HAP-1 (cell line): ENCODE measurements around the gene SLC2A4RG.
"Not testable (repeated sequence)": the region's sequence is repeated elsewhere in the genome, so short reads cannot be mapped to it uniquely, and the experiment has no call there.

Source experiments
- DNase-seq, 2 experiments: peaks; one replicate each; pipeline ENCODE4 v3.0.0-alpha.2; 2016 to 2020; ENCODE audit warnings: low spot score in 2 of 2
- H3K27me3 ChIP-seq: fragments of 250-450 bp; sonication (Bioruptor Pico); 2 replicates; pipeline ENCODE4 v1.5.1; 2020; ENCODE audit warnings: low read depth, mild to moderate bottlenecking, moderate library complexity
- H3K36me3 ChIP-seq: fragments of 250-450 bp; sonication (Bioruptor Pico); replicated peaks from 2 replicates; pipeline ENCODE4 v1.5.1; 2020; ENCODE audit warnings: mild to moderate bottlenecking
- H3K4me1 ChIP-seq: fragments of 250-450 bp; sonication (Bioruptor Pico); 2 replicates; pipeline ENCODE4 v1.5.1; 2020; ENCODE audit warnings: mild to moderate bottlenecking
- H3K4me3 ChIP-seq: fragments of 250-450 bp; sonication (Bioruptor Pico); 2 replicates; pipeline ENCODE4 v1.5.1; 2020; ENCODE audit warnings: mild to moderate bottlenecking, moderate library complexity
- H3K9me3 ChIP-seq: fragments of 250-450 bp; sonication (Bioruptor Pico); 2 replicates; pipeline ENCODE4 v1.5.1; 2020; ENCODE audit warnings: mild to moderate bottlenecking, moderate library complexity
- in situ Hi-C: fragments of 300-500 bp; cut with MboI; formaldehyde crosslinking; loops from 3 replicates; pipeline ENCODE4 v1.14.3; 2020; ENCODE audit warnings: low sequenced_read_pairs, inconsistent platforms, mixed read lengths

SLC2A4RG gene

GRCh38 chr20:63774306-63774705 lies 34.7 kb downstream of the SLC2A4RG start:
- in situ Hi-C loops = no loop called here
- H3K4me3 ChIP-seq = no peak overlapping the region
- H3K9me3 ChIP-seq = no peaks in the 10 kb centered on the region
- DNase-seq = no peak
- H3K36me3 ChIP-seq = no peaks in the 10 kb centered on the region
- H3K4me1 ChIP-seq = no peaks in the 10 kb centered on the region
- H3K27me3 ChIP-seq = no peaks in the 10 kb centered on the region

- in situ Hi-C loops = no loop called here
- no peak for DNase-seq
- no peaks in the 10 kb centered on the region for H3K36me3 ChIP-seq
Observed at GRCh38 chr20:63775096-63775978, 35.8 kb downstream of the SLC2A4RG start.

GRCh38 chr20:63776875-63777274 lies 37.3 kb downstream of the SLC2A4RG start:
- H3K9me3 ChIP-seq, DNase-seq, in situ Hi-C loops, H3K4me1 ChIP-seq, H3K27me3 ChIP-seq, H3K36me3 ChIP-seq, H3K4me3 ChIP-seq: not testable (repeated sequence)

More at GRCh38 chr20:63775096-63775978, 35.8 kb downstream of the SLC2A4RG start:
- Histone ChIP-seq H3K4me1 (no peaks in the 10 kb centered on the region), H3K9me3 (no peaks in the 10 kb centered on the region), H3K27me3 (no peaks in the 10 kb centered on the region), H3K4me3 (no peak overlapping the region)

DNA sequence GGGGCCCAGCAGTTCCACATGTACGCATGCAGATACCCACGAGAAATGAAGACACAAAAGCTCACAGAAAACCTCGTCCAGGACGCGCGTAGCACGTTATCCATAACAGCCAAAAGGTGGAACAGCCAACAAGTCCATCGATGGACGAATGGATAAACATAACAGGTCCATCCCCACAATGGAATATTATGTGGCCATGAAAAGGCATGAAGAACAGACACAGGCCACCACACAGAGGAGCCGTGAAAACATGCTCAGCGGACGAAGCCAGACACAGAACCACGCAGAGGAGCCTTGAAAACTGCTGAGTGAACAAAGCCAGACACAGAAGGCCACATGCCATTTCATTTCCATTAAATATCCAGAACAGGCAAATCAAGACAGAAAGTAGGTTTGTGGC lies 38.0 kb downstream of the SLC2A4RG start:
- DNase-seq = no peak
- Histone ChIP-seq H3K36me3 (no peaks in the 10 kb centered on the region), H3K4me3 (no peak overlapping the region), H3K9me3 (no peaks in the 10 kb centered on the region), H3K27me3 (no peaks in the 10 kb centered on the region), H3K4me1 (no peaks in the 10 kb centered on the region)
- in situ Hi-C loops = no loop called here

- no peak for DNase-seq
- no peaks in the 10 kb centered on the region for H3K4me1 ChIP-seq
- no peaks in the 10 kb centered on the region for H3K36me3 ChIP-seq
- no peak overlapping the region for H3K4me3 ChIP-seq
- H3K9me3 ChIP-seq = no peaks in the 10 kb centered on the region
- in situ Hi-C loops = no loop called here
- H3K27me3 ChIP-seq = no peaks in the 10 kb centered on the region
Observed at GRCh38 chr20:63778034-63778752, 38.6 kb downstream of the SLC2A4RG start.

GRCh38 chr20:63778857-63779256 lies 39.3 kb downstream of the SLC2A4RG start:
- Histone ChIP-seq H3K27me3 (no peaks in the 10 kb centered on the region), H3K4me3 (no peak overlapping the region), H3K9me3 (no peaks in the 10 kb centered on the region), H3K36me3 (no peaks in the 10 kb centered on the region), H3K4me1 (no peaks in the 10 kb centered on the region)
- in situ Hi-C loops = no loop called here
- DNase-seq = no peak

GRCh38 chr20:63781181-63781580 lies 41.6 kb downstream of the SLC2A4RG start:
- Histone ChIP-seq H3K9me3 (no peaks in the 10 kb centered on the region), H3K36me3 (no peaks in the 10 kb centered on the region), H3K4me3 (no peak overlapping the region), H3K4me1 (no peaks in the 10 kb centered on the region), H3K27me3 (no peaks in the 10 kb centered on the region)
- no peak for DNase-seq
- in situ Hi-C loops = no loop called here

DNA sequence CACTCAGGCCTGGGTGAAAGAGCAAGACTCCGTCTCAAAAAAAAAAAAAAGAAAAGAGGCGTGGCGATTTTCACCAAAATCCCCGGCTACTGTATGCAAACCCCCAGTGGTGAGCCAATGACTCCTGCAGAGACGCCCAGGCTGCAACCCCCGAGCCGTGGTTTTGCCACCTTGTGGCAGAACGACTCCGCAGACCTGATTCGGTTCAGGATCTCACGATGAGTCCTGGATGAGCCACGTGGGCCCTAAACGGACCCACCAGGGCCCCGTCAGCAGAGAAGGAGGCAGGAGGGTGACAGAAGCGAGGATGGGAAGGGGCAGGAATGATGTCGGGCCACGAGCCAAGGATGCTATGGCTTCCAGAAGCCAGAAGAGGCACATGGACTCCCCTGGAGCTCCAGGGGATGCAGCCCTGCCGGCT lies 42.5 kb downstream of the SLC2A4RG start:
- Histone ChIP-seq H3K4me1 (no peaks in the 10 kb centered on the region), H3K27me3 (no peaks in the 10 kb centered on the region), H3K9me3 (no peaks in the 10 kb centered on the region), H3K4me3 (no peak overlapping the region), H3K36me3 (no peaks in the 10 kb centered on the region)
- no peak for DNase-seq
- in situ Hi-C loops = no loop called here

DNA sequence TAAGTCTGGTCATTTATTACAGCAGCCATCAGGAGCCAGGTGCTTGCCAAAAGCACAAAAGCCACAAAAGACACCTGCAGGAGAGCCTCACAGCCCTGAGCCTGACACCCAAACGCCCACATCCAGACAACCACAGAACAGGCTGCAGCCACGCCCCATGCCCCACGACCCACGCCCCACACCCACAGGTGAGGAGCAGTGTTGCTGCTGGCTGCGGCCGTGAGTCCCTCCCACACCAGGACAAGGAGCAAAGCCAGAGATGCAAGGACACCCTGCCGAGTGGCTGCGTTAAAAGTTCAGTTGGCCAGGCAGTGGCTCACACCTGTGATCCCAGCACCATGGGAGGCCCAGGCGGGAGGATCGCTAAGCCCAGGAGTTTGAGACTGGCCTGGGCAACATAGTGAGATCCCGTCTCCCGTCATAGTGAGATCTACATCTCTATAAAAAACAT lies 43.0 kb downstream of the SLC2A4RG start:
- DNase-seq = no peak
- no peak overlapping the region for H3K4me3 ChIP-seq
- H3K4me1 ChIP-seq = no peaks in the 10 kb centered on the region
- in situ Hi-C loops = no loop called here
- H3K9me3 ChIP-seq = no peaks in the 10 kb centered on the region
- no peaks in the 10 kb centered on the region for H3K36me3 ChIP-seq
- H3K27me3 ChIP-seq = no peaks in the 10 kb centered on the region

DNA sequence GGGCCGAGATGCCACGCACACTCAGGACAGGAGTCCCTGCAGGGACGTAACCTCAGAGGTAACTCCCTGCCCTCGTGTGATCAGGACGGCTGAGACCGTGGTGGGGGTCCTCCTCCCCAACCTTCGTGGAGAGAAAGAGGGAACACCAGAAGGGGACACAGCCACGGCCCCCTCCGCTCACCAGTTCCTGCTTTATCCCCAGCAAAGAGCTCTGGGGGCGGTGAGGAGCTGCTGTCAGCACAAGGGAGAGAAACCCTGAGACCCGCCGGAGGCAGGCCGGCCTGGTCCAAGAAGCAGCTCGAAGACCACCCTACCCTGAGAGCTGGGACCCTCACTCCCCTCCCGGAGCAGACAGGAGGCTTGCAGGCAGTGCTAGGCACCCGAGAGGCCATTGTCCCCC lies 44.4 kb downstream of the SLC2A4RG start:
- in situ Hi-C loops = no loop called here
- no peak for DNase-seq
- Histone ChIP-seq H3K9me3 (no peaks in the 10 kb centered on the region), H3K36me3 (no peaks in the 10 kb centered on the region), H3K4me3 (no peak overlapping the region), H3K4me1 (no peaks in the 10 kb centered on the region), H3K27me3 (no peaks in the 10 kb centered on the region)

- Histone ChIP-seq H3K27me3 (no peaks in the 10 kb centered on the region), H3K9me3 (no peaks in the 10 kb centered on the region), H3K4me3 (no peak overlapping the region), H3K4me1 (no peaks in the 10 kb centered on the region), H3K36me3 (no peaks in the 10 kb centered on the region)
- no peak for DNase-seq
- in situ Hi-C loops = no loop called here
Observed at GRCh38 chr20:63785691-63786131, 46.1 kb downstream of the SLC2A4RG start.

GRCh38 chr20:63787302-63787701 lies 47.7 kb downstream of the SLC2A4RG start:
- H3K9me3 ChIP-seq = no peaks in the 10 kb centered on the region
- no peaks in the 10 kb centered on the region for H3K4me1 ChIP-seq
- DNase-seq = no peak
- no peak overlapping the region for H3K4me3 ChIP-seq
- H3K27me3 ChIP-seq = no peaks in the 10 kb centered on the region
- H3K36me3 ChIP-seq = no peaks in the 10 kb centered on the region
- in situ Hi-C loops = no loop called here

DNA sequence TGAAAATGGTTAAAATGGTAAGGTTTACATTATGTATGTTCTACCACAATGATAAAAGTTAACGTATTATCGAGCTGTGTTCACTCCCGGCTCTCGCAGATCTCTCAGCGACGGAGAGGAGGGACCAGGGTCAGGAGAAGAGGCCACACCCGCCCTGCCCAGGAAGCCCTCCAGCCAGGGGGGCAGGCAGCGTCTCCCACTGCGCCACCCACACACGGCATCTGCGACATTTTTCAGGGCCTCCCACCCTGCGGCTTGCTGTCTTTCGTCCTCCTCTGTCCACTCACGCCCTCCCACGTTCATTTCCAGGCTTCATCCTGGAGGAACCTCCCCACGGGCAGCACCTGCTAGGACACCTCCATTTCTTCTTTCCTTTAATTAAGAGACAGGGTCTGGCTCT lies 48.2 kb downstream of the SLC2A4RG start:
- Histone ChIP-seq H3K27me3 (no peaks in the 10 kb centered on the region), H3K4me1 (no peaks in the 10 kb centered on the region), H3K36me3 (no peaks in the 10 kb centered on the region), H3K4me3 (no peak overlapping the region), H3K9me3 (no peaks in the 10 kb centered on the region)
- in situ Hi-C loops = no loop called here
- no peak for DNase-seq

- DNase-seq = no peak
- no peaks in the 10 kb centered on the region for H3K36me3 ChIP-seq
- in situ Hi-C loops = no loop called here
- no peak overlapping the region for H3K4me3 ChIP-seq
- no peaks in the 10 kb centered on the region for H3K4me1 ChIP-seq
- no peaks in the 10 kb centered on the region for H3K9me3 ChIP-seq
- H3K27me3 ChIP-seq = no peaks in the 10 kb centered on the region
Observed at GRCh38 chr20:63789836-63790571, 50.4 kb downstream of the SLC2A4RG start.
